HG03064 (cell line): ENCODE results near the gene ZNF710.
"Not testable (repeated sequence)": the region's sequence is repeated elsewhere in the genome, so short reads cannot be mapped to it uniquely, and the experiment has no call there.

Source experiments
- ATAC-seq: cut with Tn5 transposase; IDR thresholded peaks from one replicate; pipeline ENCODE4 v1.9.1; 2021; ENCODE audit warnings: low read depth; ENCODE audit not compliant: unreplicated experiment

The ZNF710 gene, protein sequence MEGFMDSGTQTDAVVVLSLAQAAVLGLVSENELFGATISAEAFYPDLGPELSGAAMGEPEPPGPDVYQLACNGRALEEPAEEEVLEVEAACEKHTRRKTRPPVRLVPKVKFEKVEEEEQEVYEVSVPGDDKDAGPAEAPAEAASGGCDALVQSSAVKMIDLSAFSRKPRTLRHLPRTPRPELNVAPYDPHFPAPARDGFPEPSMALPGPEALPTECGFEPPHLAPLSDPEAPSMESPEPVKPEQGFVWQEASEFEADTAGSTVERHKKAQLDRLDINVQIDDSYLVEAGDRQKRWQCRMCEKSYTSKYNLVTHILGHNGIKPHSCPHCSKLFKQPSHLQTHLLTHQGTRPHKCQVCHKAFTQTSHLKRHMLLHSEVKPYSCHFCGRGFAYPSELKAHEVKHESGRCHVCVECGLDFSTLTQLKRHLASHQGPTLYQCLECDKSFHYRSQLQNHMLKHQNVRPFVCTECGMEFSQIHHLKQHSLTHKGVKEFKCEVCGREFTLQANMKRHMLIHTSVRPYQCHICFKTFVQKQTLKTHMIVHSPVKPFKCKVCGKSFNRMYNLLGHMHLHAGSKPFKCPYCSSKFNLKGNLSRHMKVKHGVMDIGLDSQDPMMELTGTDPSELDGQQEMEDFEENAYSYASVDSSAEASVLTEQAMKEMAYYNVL

GRCh38 chr15:90001062-90001682, at the start of gene ZNF710:
Gene ZNF710 (plus strand): TSS chr15:90001324. CDS start chr15:90067138, 65,814 bp downstream.
- ATAC-seq = no peak

GRCh38 chr15:89954541-89954940, 46.6 kb upstream of the ZNF710 start:
- ATAC-seq = no peak

- ATAC-seq = not testable (repeated sequence)
These were observed 45.6 kb upstream of the ZNF710 start for GRCh38 chr15:89955449-89955998.

DNA sequence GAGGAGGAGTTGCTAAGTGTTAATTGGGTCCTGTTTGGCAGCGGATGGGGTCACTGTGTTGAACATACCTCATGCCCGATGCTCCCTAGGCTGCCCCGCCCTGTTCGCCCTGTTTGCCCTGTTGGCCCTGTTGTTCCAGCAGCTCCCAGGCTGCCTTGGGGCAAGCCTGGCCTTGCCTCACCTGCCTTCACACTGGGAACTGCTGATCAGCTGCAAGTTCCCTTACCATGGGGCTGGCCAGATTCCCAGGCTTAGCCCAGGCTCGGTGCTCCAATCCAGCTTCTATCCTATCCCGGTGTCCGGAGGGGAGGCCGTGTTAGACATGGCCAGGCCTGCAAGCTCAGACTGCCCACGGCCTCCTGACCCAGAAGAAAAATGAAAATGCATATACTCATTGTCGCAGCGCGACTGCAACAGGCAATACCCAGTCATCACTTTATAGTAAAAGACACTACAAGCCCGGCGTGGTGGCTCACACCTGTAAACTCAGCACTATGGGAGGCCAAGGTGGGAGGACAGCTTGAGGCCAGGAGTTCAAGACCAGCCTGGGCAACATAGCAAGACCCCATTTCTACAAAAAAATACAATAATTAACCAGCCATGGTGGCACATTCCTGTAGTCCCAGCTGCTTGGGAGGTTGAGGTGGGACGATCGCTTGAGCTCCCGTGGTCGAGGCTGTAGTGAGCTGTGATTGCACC, 42.9 kb upstream of the ZNF710 start:
- ATAC-seq = no peak

GRCh38 chr15:89963301-89964231, 37.6 kb upstream of the ZNF710 start:
- no peak for ATAC-seq

- no peak for ATAC-seq
These were observed 36.7 kb upstream of the ZNF710 start for GRCh38 chr15:89964232-89964954.

- ATAC-seq = no peak
These were observed 33.2 kb upstream of the ZNF710 start for GRCh38 chr15:89967881-89968280.

- no peak for ATAC-seq
These were observed 29.5 kb upstream of the ZNF710 start for GRCh38 chr15:89971592-89971997.

DNA sequence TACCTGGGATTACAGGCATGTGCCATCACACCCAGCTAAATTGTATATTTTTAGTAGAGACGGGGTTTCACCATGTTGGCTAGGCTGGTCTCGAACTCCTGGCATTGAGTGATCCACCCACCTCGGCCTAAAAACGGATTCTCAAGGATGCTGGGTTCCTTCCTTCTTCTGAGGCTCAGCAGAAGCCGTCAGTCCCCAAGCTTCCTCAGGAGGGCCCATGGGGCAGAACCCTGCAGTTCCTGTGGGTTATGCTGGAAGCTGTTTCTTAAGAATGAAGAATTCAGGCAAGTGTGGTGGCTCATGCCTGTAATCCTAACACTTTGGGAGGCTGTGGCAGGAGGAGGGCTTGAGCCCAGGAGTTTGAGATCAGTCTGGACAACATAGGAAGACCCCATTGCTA, 29.0 kb upstream of the ZNF710 start:
- no peak for ATAC-seq

DNA sequence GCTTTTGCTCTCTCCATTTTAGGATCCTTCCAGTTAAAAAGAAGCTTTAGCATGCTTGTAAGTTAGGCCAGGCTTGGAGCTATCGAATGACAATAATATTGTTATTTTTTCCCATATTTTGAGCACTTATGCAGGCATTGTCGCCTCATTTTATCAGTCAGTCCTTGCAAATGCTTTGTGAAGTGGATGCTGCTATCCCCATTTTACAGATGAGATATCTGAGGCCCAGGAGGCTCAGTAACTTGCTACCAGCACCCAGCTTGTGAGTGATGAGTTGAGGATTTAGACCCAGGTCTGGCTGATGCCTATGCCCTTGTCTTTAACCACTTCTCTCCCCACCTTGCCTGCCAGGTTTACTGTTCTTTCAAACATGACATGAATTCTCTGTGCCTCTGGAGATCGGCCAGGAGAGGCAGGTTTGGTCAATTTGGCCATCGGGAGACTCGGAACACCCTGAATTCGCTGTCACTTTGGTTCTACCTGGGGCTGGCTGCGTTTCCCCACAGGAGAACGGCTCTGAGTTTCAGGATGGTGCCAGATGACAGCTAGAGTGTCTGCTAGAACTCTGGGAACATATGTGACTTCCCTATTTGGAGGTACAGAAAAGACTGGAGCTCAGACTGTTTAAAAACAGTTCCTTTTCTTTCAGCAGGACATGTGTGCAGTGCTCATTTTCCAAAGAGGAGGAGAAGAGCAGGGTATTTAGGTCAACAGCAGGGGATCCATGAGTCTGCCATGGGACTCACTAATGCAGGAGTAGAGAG, 25.5 kb upstream of the ZNF710 start:
- no peak for ATAC-seq

GRCh38 chr15:89976246-89976600, 24.9 kb upstream of the ZNF710 start:
- ATAC-seq = no peak

- not testable (repeated sequence) for ATAC-seq
These were observed 23.3 kb upstream of the ZNF710 start for GRCh38 chr15:89977836-89978235.

- ATAC-seq = no peak
These were observed 22.2 kb upstream of the ZNF710 start for GRCh38 chr15:89978914-89979313.

DNA sequence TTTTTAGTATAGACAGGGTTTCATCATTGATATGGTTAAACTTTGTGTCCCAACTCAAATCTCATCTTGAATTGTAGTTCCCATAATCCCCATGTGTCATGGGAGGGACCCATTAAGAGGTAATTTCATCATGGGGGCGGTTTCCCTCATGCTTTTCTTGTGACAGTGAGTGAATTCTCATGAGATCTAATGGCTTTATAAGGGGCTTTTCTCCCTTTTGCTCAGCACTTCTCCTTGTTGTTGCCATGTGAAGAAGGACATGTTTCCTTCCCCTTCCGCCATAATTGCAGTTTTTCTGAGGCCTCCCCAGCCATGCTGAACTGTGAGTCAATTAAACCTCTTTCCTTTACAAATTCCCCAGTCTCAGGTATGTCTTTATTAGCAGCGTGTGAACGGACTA, 20.2 kb upstream of the ZNF710 start:
- no peak for ATAC-seq

- no peak for ATAC-seq
These were observed 18.6 kb upstream of the ZNF710 start for GRCh38 chr15:89982315-89983055.

- no peak for ATAC-seq
These were observed 17.1 kb upstream of the ZNF710 start for GRCh38 chr15:89984001-89984400.

DNA sequence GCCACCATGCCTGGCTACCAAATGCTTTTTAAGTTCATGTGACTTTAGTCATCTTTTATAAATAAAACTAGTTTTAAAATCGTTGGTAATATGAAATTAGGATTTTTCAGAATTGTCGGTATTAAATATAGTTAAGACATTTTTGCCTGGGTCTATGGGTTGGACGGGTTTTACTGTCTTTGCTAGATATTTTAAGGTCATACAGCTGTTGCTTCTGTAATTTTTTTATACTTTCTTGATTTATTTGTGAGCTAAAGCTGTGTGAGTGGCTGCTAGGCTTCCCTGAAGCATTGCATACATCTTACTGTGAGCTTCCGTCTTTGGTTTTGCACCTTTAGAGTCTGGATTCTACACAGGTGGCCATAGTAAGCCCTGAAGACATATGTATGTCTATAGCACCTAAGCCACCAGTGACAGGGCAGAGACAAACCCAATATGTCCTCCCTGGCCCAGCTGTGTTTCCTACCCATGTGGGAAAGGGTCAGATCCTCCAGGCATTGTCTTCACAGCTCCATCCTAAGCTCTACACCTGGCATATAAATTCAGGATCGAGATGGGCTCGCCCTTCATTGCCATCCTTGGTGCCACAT, 16.6 kb upstream of the ZNF710 start:
- no peak for ATAC-seq
